Hindlimb muscle (tissue), 1 donor: Measurements from ENCODE around the gene IQSEC1. TPM values are rescaled to one million over a fixed set of nuclear protein-coding genes. Genes with fewer than 3 reads are reported as not detected.
A peak's percentile ranks its signal among the peaks of the same experiment; 100 is the strongest.

Experiments used
- DNase-seq: peaks from one replicate; pipeline ENCODE4 v3.0.0-alpha.2; 2013
- polyA plus RNA-seq: library from polyadenylated mRNA; unstranded; fragments of 120-200 nt; gene quantifications from one replicate; pipeline ENCODE4 v1.2.1, GENCODE V29; 2013; ENCODE audit not compliant: insufficient read length

The IQSEC1 gene
- polyA plus RNA-seq, 1 donor, result 52.9 TPM

- no peak for DNase-seq
Measured at GRCh38 chr3:12952343-12953200, 120.7 kb downstream of the IQSEC1 start.

- no peak for DNase-seq
Measured at GRCh38 chr3:12948891-12949711, 124.1 kb downstream of the IQSEC1 start.

GRCh38 chr3:12948371-12948770 is 124.9 kb downstream of the IQSEC1 start:
- DNase-seq, result no peak

- DNase-seq, result peak; percentile 68
Measured at GRCh38 chr3:12947504-12948369, 125.5 kb downstream of the IQSEC1 start.

GRCh38 chr3:12946649-12947316 is 126.4 kb downstream of the IQSEC1 start:
- DNase-seq, result no peak

- peak; percentile 53 for DNase-seq
Measured at GRCh38 chr3:12946251-12946648, 127.0 kb downstream of the IQSEC1 start.

GRCh38 chr3:12944849-12945248 is 128.4 kb downstream of the IQSEC1 start:
- no peak for DNase-seq

- no peak for DNase-seq
Measured at GRCh38 chr3:12944413-12944812, 128.8 kb downstream of the IQSEC1 start.

GRCh38 chr3:12943124-12944021 is 129.9 kb downstream of the IQSEC1 start:
- no peak for DNase-seq

- DNase-seq, result no peak
Measured at GRCh38 chr3:12941495-12942023, 131.7 kb downstream of the IQSEC1 start.

GRCh38 chr3:12940854-12941253 is 132.4 kb downstream of the IQSEC1 start:
- no peak for DNase-seq

GRCh38 chr3:12939137-12939536 is 134.1 kb downstream of the IQSEC1 start:
- DNase-seq, result no peak

- peak; percentile 92 for DNase-seq
Measured at GRCh38 chr3:12938258-12938711, 134.9 kb downstream of the IQSEC1 start.

GRCh38 chr3:12935861-12936830 is 137.1 kb downstream of the IQSEC1 start:
- DNase-seq, result no peak

- DNase-seq, result no peak
Measured at GRCh38 chr3:12935023-12935860, 138.0 kb downstream of the IQSEC1 start.

GRCh38 chr3:12934431-12934830 is 138.8 kb downstream of the IQSEC1 start:
- peak; percentile 66 for DNase-seq

- DNase-seq, result no peak
Measured at GRCh38 chr3:12933901-12934300, 139.3 kb downstream of the IQSEC1 start.

- DNase-seq, result no peak
Measured at GRCh38 chr3:12932754-12933153, 140.5 kb downstream of the IQSEC1 start.
